Prostate gland (tissue), 2 donors: ENCODE results near the gene LBR.

ENCODE experiments used
- POLR2A ChIP-seq: fragments of 450-650 bp; IDR thresholded peaks from one replicate; pipeline ENCODE4 v1.6.1; 2016; ENCODE audit warnings: antibody characterized with exemption, mild to moderate bottlenecking
- POLR2AphosphoS5 ChIP-seq: sonication (generic); formaldehyde crosslinking; IDR thresholded peaks from one replicate; pipeline ENCODE4 v1.6.1; 2017; ENCODE audit warnings: antibody characterized with exemption
- TF ChIP-seq, protein P1 (sequence below), 4 experiments: fragments of 200-600 bp in 2 of 4; fragments of 450-650 bp in 2 of 4; sonication (generic) in 2 of 4; IDR thresholded peaks; 1 replicate in 3 of 4; 2 replicates in 1 of 4; pipeline ENCODE4 v1.5.1; 2016 to 2019; ENCODE audit warnings: antibody characterized with exemption in 4 of 4, mild to moderate bottlenecking in 2 of 4, moderate library complexity in 2 of 4

DNA sequence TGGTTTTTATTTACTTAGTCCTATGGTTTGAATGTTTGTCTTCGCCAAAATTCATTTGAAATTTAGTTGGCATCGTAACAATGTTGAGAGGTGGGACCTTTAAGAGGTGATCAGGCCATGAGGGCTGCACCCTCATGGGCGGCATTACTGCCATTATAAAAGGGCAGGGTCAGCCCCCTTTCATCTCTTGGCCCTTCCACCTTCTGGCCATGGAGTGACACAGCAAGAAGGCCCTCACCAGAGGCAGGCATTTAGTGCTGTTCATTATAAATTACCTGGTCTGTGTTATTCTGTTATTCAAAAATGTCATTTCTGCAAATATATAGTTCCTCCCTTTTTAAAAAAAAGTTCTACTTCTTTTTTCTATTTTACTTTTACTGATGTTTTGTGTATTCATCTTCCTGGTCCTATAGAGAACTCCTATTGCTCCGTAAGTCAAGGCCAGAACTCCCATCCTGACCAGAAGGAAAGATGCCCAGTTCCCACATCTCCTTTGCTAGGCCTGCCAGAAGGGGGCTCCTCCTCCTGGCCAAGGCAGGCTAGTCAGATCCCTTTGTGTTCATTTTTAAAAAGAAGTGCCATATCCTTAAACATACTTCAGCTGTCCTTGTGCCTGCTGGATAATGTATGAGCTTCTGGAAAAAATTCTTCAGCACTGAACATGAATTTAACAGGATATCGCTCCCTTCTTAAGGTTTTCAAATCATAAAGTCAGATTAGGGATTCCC lies 10.0 kb upstream of the LBR start:
- TF ChIP-seq POLR2AphosphoS5 (no peak), POLR2A (no peak)
- TF ChIP-seq, protein P1, sequence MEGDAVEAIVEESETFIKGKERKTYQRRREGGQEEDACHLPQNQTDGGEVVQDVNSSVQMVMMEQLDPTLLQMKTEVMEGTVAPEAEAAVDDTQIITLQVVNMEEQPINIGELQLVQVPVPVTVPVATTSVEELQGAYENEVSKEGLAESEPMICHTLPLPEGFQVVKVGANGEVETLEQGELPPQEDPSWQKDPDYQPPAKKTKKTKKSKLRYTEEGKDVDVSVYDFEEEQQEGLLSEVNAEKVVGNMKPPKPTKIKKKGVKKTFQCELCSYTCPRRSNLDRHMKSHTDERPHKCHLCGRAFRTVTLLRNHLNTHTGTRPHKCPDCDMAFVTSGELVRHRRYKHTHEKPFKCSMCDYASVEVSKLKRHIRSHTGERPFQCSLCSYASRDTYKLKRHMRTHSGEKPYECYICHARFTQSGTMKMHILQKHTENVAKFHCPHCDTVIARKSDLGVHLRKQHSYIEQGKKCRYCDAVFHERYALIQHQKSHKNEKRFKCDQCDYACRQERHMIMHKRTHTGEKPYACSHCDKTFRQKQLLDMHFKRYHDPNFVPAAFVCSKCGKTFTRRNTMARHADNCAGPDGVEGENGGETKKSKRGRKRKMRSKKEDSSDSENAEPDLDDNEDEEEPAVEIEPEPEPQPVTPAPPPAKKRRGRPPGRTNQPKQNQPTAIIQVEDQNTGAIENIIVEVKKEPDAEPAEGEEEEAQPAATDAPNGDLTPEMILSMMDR (IDR thresholded peaks at IDR 0.05), result peak in 1 of 4 experiments; percentile 26
